Measurements from ENCODE around the gene YIPF3.

- TF ChIP-seq CTCF (conservative IDR thresholded peaks at IDR 0.05; ENCODE audit: low read length): no peak
- no peak for TF ChIP-seq EZH2phosphoT487 (IDR thresholded peaks at IDR 0.05; ENCODE audit: borderline replicate concordance, low read depth, low read length)
Measured at GRCh38 chr6:43503443-43503842, 13.3 kb downstream of the YIPF3 start.

All from OCI-LY7 (cell line).